ENCODE data around the gene OSBPL10.

The OSBPL10 gene

DNA sequence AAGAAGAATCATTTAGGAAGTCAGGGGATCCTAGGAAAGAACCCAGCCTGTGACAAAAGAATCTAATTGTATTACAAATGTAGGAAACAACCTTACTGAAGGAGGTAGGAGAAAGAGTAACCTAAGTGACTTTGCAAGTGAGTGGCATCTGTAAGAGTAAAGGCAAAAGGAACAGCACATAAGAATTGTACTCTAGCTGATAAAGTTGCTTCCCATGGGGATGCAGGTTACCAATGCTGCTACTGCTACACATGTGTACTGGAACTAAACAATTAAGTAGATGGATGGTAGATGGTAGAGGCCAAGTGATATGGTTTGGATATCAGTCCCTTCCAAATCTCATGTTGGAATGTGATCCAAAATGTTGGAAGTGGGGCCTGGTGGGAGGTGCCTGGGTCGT is 60.8 kb downstream of the OSBPL10 start:
- TF ChIP-seq CTCF (IDR thresholded peaks at IDR 0.05), result no peak
- Histone ChIP-seq H3K79me2 (no peaks in the 10 kb centered on the region), H3K9ac (no peak overlapping the region), H2AFZ (no peak overlapping the region), H3K9me3 (ENCODE audit: control insufficient read depth, low read length) (no peaks in the 10 kb centered on the region), H3K36me3 (ENCODE audit: control insufficient read depth, insufficient read depth, low read length) (no peaks in the 10 kb centered on the region), H3K4me2 (ENCODE audit: low read length) (no peak overlapping the region), H3K27ac (no peak overlapping the region), H3K27me3 (ENCODE audit: control insufficient read depth, insufficient read depth, low read length) (no peaks in the 10 kb centered on the region), H3K4me1 (no peaks in the 10 kb centered on the region), H3K4me3 (ENCODE audit: low read depth, low read length) (no peak overlapping the region)

- Histone ChIP-seq H2AFZ (no peak overlapping the region), H3K9me3 (ENCODE audit: control insufficient read depth, low read length) (no peaks in the 10 kb centered on the region), H3K4me3 (ENCODE audit: low read depth, low read length) (no peak overlapping the region), H3K4me2 (ENCODE audit: low read length) (no peak overlapping the region), H3K36me3 (ENCODE audit: control insufficient read depth, insufficient read depth, low read length) (no peaks in the 10 kb centered on the region), H3K79me2 (no peaks in the 10 kb centered on the region), H3K9ac (no peak overlapping the region), H3K27ac (no peak overlapping the region), H3K4me1 (no peaks in the 10 kb centered on the region), H3K27me3 (ENCODE audit: control insufficient read depth, insufficient read depth, low read length) (no peaks in the 10 kb centered on the region)
- no peak for TF ChIP-seq CTCF (IDR thresholded peaks at IDR 0.05)
These were observed 61.5 kb downstream of the OSBPL10 start for GRCh38 chr3:31919528-31919927.

DNA sequence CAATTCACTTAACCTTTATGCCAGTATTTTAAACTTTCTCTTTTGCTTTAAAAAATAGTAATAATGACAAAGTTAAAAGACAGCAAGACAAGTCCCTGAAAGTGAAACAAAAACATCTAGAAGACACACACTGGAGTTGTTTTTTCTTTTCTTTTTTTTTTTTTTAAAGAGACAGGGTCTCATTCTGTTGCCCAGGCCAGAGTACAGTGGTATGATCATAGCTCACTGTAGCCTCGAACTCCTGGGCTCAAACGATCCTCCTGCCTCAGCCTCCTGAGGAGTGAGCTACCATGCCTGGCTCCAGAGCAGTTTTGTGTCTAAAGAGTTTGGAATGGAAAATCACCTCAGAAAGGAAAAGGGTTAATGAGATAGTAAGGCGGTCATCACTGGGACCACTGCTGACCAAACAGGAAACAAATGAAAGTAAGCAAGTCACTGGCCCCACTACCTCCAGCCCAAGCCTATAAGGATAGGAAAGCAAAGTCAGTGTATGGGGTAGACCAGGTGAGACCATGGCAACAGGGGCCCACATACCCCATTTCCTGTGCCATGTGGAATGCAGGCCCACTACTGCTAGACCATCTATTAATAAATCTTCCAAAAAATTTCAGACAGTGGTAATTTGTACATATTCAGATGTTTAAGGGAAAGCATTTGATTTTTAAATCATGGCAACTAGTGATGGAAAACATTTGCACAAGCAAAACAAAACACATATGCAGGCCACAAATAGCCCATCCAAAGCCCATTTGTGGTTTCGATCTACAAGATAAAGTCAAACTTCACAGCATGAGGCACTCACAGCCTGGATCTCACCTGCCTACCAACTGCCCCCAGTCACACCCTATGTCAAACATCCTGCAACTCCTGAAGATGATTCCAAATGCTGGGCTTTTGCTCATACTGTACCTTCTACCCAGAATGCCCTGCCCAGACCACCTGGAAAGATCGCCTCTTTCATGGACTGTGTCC is 62.6 kb downstream of the OSBPL10 start:
- Histone ChIP-seq H3K9ac (no peak overlapping the region), H3K4me1 (no peaks in the 10 kb centered on the region), H3K9me3 (ENCODE audit: control insufficient read depth, low read length) (no peaks in the 10 kb centered on the region), H3K4me2 (ENCODE audit: low read length) (no peak overlapping the region), H2AFZ (no peak overlapping the region), H3K36me3 (ENCODE audit: control insufficient read depth, insufficient read depth, low read length) (no peaks in the 10 kb centered on the region), H3K4me3 (ENCODE audit: low read depth, low read length) (no peak overlapping the region), H3K27ac (no peak overlapping the region), H3K27me3 (ENCODE audit: control insufficient read depth, insufficient read depth, low read length) (no peaks in the 10 kb centered on the region), H3K79me2 (no peaks in the 10 kb centered on the region)
- no peak for TF ChIP-seq CTCF (IDR thresholded peaks at IDR 0.05)

- no peak overlapping the region for H3K9ac ChIP-seq
- H3K79me2 ChIP-seq, result no peaks in the 10 kb centered on the region
- TF ChIP-seq CTCF (IDR thresholded peaks at IDR 0.05), result no peak
- H3K27ac ChIP-seq, result no peak overlapping the region
- no peak overlapping the region for H3K4me3 ChIP-seq (ENCODE audit: low read depth, low read length)
- H3K4me2 ChIP-seq (ENCODE audit: low read length), result no peak overlapping the region
- no peak overlapping the region for H2AFZ ChIP-seq
- no peaks in the 10 kb centered on the region for H3K36me3 ChIP-seq (ENCODE audit: control insufficient read depth, insufficient read depth, low read length)
- no peaks in the 10 kb centered on the region for H3K27me3 ChIP-seq (ENCODE audit: control insufficient read depth, insufficient read depth, low read length)
- H3K4me1 ChIP-seq, result no peaks in the 10 kb centered on the region
- no peaks in the 10 kb centered on the region for H3K9me3 ChIP-seq (ENCODE audit: control insufficient read depth, low read length)
These were observed 63.6 kb downstream of the OSBPL10 start for GRCh38 chr3:31917303-31918005.

All from parathyroid adenoma (tissue), 2 donors.